Right atrium auricular region (tissue), 2 donors: ENCODE measurements around the gene C1orf174. TPM values are rescaled to one million over a fixed set of nuclear protein-coding genes. Genes with fewer than 3 reads are reported as not detected.

Experiments
- DNase-seq: peaks from one replicate; pipeline ENCODE4 v3.0.0-alpha.2; 2019; ENCODE audit warnings: low spot score
- H3K27ac ChIP-seq, 2 donors: fragments of 200-600 bp; sonication (generic); 1 replicate in 1 of 2; 2 replicates in 1 of 2; pipeline ENCODE4 v1.5.1; 2016 to 2019
- H3K27me3 ChIP-seq, 2 donors: fragments of 200-600 bp; sonication (generic); one replicate each; pipeline versions ENCODE4 v1.5.1 to v1.6.0; 2017 to 2019
- H3K36me3 ChIP-seq: fragments of 200-600 bp; sonication (generic); one replicate; pipeline ENCODE4 v1.5.1; 2016
- H3K4me1 ChIP-seq, 2 donors: fragments of 200-600 bp; sonication (generic); one replicate each; pipeline versions ENCODE4 v1.5.1 to v1.6.0; 2017 to 2019
- H3K4me3 ChIP-seq, 2 donors: fragments of 200-600 bp; sonication (generic); 1 replicate in 1 of 2; 2 replicates in 1 of 2; pipeline ENCODE4 v1.5.1; 2017 to 2019; ENCODE audit warnings: mild to moderate bottlenecking in 1 of 2, moderate library complexity in 1 of 2
- H3K9me3 ChIP-seq, 2 donors: fragments of 200-600 bp; sonication (generic); one replicate each; pipeline ENCODE4 v1.5.1; 2019
- CTCF ChIP-seq, 2 donors: fragments of 200-600 bp; sonication (generic); IDR thresholded peaks; one replicate each; pipeline ENCODE4 v1.5.1; 2019; ENCODE audit warnings: antibody characterized with exemption in 2 of 2
- total RNA-seq, 2 donors: library from RNA; depleted of rRNA; stranded (reverse); fragments of >200 nt; gene quantifications; one replicate each; pipeline ENCODE4 v1.1.0, GENCODE V29; 2016

Gene C1orf174
- total RNA-seq, 2 donors from 2014 or later: 9.1 to 18.8 TPM

DNA sequence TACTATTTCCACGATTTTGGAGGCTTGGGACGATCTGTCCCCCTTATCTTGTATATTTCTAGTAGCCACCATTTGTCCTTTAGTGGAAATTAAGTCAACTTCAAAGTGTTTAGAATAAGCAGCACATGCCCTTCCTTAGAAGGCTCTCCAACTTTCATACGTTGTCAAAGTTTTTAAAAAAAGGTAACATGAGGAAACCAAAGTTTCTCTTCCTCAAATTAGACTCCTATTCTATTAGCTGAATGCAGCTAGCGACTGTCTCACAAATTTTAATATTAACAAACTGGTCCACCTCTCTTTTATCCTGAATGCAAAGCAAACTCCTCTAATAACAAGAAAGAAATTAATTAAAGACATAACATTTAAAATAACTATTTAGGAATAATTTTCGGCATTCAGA, 6.9 kb downstream of the C1orf174 start:
- TF ChIP-seq CTCF (IDR thresholded peaks at IDR 0.05): no peak
- Histone ChIP-seq H3K36me3 (peaks cover 39% of the 10 kb centered on the region), H3K27ac (no peak overlapping the region), H3K4me1 (peaks cover 0 to 5% of the 10 kb centered on the region in 2 donors), H3K4me3 (no peak overlapping the region), H3K9me3 (peaks cover 0 to 8% of the 10 kb centered on the region in 2 donors), H3K27me3 (no peaks in the 10 kb centered on the region)
- no peak for DNase-seq

- no peak overlapping the region for H3K27ac ChIP-seq
- no peaks in the 10 kb centered on the region for H3K27me3 ChIP-seq
- H3K9me3 ChIP-seq: peaks cover 0 to 3% of the 10 kb centered on the region in 2 donors
- no peak overlapping the region for H3K4me3 ChIP-seq
- DNase-seq: no peak
- peaks cover 0 to 5% of the 10 kb centered on the region in 2 donors for H3K4me1 ChIP-seq
- H3K36me3 ChIP-seq: peaks cover 43% of the 10 kb centered on the region
- no peak for TF ChIP-seq CTCF (IDR thresholded peaks at IDR 0.05)
These were observed 7.3 kb downstream of the C1orf174 start for GRCh38 chr1:3892748-3893147.

- no peak for DNase-seq
- H3K4me1 ChIP-seq: peaks cover 0 to 5% of the 10 kb centered on the region in 2 donors
- no peak overlapping the region for H3K27ac ChIP-seq
- no peak for TF ChIP-seq CTCF (IDR thresholded peaks at IDR 0.05)
- no peaks in the 10 kb centered on the region for H3K27me3 ChIP-seq
- H3K4me3 ChIP-seq: no peak overlapping the region
- no peaks in the 10 kb centered on the region for H3K9me3 ChIP-seq
- peaks cover 53% of the 10 kb centered on the region for H3K36me3 ChIP-seq
These were observed 8.7 kb downstream of the C1orf174 start for GRCh38 chr1:3891329-3891865.

DNA sequence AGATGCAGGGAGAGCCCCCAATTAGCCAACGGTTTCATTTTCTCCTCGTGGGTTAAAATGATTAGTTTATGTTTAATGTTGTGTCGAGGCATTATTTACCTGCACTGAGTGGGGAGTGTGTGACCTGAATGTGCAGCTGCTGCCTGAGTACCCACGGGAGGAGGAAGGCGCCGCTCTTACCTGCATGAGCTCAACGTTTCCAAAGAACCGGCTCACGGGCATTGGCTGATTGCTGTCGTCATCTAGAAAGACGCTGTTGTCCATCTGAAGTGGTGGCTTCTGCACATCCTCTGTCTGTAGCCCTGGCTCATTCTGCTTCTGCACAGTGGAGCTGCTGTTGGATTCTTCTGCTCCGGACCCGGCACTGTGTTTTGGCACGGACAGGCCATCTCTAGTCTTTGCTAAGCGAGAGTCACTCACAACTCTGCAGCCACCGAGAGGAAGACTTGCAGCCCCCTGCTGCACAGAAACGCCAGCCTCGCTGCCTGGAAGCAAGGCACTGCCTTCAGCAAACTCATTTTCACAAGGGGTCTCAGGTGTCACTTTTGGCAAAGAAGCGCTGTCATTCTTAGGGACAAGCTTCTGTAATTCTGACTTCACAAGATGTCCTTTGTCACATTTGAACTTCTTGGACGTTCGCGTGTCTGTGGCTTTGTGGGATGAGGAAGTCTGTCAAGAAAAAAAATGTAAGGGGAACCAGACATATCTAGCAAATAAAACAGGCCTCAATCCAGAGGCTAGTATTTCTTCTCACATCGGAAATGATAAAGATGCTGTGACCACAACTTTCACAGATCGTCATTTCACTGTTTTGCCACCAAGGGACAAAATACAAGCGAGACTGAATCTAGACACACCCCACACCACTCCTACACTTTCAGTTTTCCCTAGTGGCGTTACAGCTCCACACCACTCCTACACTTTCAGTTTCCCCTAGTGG, 9.4 kb downstream of the C1orf174 start:
- H3K27ac ChIP-seq: no peak overlapping the region
- TF ChIP-seq CTCF (IDR thresholded peaks at IDR 0.05): no peak
- no peaks in the 10 kb centered on the region for H3K27me3 ChIP-seq
- H3K4me1 ChIP-seq: peaks cover 0 to 5% of the 10 kb centered on the region in 2 donors
- DNase-seq: no peak
- no peaks in the 10 kb centered on the region for H3K9me3 ChIP-seq
- peaks cover 60% of the 10 kb centered on the region for H3K36me3 ChIP-seq
- no peak overlapping the region for H3K4me3 ChIP-seq

- peaks cover 54% of the 10 kb centered on the region for H3K36me3 ChIP-seq
- no peaks in the 10 kb centered on the region for H3K9me3 ChIP-seq
- H3K27ac ChIP-seq: no peak overlapping the region
- DNase-seq: no peak
- H3K27me3 ChIP-seq: no peaks in the 10 kb centered on the region
- TF ChIP-seq CTCF (IDR thresholded peaks at IDR 0.05): no peak
- H3K4me1 ChIP-seq: peaks cover 0 to 5% of the 10 kb centered on the region in 2 donors
- H3K4me3 ChIP-seq: no peak overlapping the region
These were observed 10.1 kb downstream of the C1orf174 start for GRCh38 chr1:3889936-3890335.
